HEK293T (cell line): Measurements from ENCODE around the gene MYO1B.

ENCODE experiments used
- ELF4 ChIP-seq: fragments of 450-650 bp; IDR thresholded peaks from 2 replicates; pipeline ENCODE4 v1.6.1; 2017; ENCODE audit warnings: antibody characterized with exemption
- FOXK2 ChIP-seq: fragments of 450-650 bp; IDR thresholded peaks from 2 replicates; pipeline ENCODE4 v1.6.1; 2016; ENCODE audit warnings: mild to moderate bottlenecking
- FOXM1 ChIP-seq: fragments of 450-650 bp; IDR thresholded peaks from 2 replicates; pipeline ENCODE4 v1.6.1; 2017; ENCODE audit warnings: mild to moderate bottlenecking, borderline replicate concordance
- LEF1 ChIP-seq: fragments of 450-650 bp; IDR thresholded peaks from 2 replicates; pipeline ENCODE4 v1.6.1; 2017; ENCODE audit warnings: mild to moderate bottlenecking, borderline replicate concordance
- SP1 ChIP-seq: fragments of 450-650 bp; IDR thresholded peaks from 2 replicates; pipeline ENCODE4 v1.6.1; 2017
- TARDBP ChIP-seq: fragments of 450-650 bp; IDR thresholded peaks from 2 replicates; pipeline ENCODE4 v1.6.1; 2016

DNA sequence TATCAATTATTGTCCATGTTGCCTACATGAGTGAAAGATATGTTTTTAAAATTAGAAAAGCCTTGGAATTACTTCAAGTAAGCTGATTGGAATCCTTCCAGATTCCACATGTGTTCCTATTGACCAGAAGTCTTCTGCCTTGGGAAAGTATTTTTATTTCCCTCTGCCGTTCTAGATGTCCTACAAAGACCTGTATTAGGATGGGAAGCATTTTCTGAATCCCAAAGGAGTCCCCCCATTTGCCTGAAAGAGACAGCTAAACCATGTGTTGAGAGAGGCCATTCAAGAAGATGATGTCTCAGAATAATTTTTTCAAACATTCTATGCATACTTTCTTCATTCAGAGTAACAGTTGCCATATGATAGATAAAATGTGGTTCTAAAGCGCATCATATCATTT, 19.0 kb upstream of the MYO1B start:
- no peak for TF ChIP-seq FOXM1
- no peak for TF ChIP-seq SP1
- TF ChIP-seq ELF4, result no peak
- TF ChIP-seq TARDBP, result no peak
- no peak for TF ChIP-seq FOXK2
- TF ChIP-seq LEF1, result no peak
